Activated CD8-positive, alpha-beta memory T cell treated with anti-CD3 and anti-CD28 coated beads for 24 hours (primary cell): Measurements from ENCODE around the gene SLC12A8.

Experiments
- DNase-seq: peaks from one replicate; pipeline ENCODE4 v3.0.0-alpha.2; 2020

Gene SLC12A8

DNA sequence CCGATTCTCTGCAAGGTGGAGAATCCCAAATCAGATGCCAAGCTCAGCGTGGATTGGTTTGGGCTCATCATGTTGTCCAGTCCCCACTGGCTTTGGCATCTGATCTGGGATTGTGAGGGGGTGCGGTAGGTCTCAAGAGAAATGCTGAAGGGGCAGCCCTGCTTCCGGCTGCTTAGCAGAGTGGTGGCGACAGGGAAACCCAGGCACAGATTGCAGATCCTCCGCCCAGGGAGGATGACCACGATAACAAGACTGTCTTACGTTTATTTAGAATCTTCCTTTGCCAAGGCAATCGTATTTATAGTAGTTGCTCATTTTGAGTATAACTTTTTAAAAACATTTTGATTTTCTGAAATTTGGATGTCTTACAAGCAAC is 61.1 kb downstream of the SLC12A8 start:
- DNase-seq, result no peak

DNA sequence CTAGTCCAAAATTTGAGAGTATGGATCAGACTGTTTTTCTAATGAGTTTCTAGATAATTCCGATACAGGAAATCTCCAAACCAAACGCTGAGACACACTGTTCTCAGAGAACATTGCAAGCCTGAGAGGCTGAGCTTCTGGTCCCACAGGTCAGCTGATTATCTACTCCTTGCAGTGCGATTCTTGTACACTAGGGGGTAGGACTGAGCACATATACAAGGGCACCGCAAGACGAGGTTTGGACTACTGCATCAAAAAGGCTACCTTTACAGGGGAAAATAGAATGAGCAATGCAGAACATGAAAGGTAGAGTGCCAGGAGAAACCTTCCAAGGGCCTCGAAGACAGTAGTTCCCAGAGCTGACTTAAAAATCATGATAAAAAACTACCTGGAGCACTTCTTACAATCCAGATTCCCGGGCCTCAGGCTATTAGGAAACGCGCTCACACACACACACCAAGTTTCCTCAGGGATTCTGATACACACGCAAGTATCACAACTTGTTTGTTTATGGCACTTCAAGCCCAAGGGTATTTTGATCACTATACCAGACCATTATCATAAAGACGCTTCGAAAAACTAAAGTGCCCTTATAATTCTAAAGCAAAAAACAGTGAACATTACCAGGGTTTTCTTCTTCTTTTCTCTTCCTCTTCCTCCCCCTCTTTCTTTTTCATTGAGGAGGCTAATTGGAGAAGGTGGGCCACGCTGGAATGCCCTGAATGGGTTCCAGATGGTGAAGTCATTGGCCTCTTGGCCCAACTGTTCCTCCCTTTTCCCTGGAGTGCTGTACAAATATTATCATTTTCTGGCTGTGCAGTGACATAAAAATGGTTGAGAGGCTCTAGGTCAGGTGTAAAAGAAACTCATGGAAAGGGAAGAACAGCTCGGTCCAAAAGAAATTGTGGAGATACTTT is 61.8 kb downstream of the SLC12A8 start:
- DNase-seq, result peak; percentile 77

DNA sequence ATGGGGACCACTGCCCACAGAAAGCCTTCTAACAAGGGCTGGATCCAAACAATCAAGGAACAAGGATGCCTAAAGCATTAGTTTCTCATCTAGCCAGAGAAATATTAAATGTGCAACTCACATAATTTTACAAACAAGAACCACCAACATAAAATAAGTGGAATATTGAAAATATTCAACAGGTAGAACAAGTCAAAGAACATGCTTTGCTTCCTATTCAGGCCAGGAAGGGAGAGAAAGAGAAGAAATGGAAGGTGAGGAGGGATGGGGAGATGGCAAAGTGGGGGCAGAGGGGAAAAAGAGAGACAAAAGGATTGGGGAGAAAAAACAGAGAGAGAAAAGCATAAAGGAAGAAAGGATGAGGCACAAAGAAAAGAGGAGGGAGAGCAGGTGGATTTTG is 63.1 kb downstream of the SLC12A8 start:
- no peak for DNase-seq

- DNase-seq, result no peak
Observed at GRCh38 chr3:125148836-125149235, 63.7 kb downstream of the SLC12A8 start.

GRCh38 chr3:125148016-125148812 is 64.3 kb downstream of the SLC12A8 start:
- DNase-seq, result no peak

DNA sequence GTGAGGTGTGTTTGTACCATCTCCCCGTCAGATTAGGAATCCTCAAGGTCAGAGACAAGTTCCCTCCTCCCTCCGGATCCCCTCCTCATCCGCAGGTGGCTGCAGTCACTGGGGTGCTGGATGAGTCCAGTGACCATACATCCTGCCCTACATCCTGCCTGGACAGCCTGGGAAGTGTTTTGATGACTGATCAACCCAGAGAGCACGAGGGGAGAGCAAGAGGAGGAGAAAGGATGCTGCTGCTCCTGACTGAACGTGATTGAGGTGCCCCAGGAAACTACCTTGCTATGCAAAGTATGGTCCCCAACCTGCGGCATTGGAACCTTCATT is 65.1 kb downstream of the SLC12A8 start:
- no peak for DNase-seq

- no peak for DNase-seq
Observed at GRCh38 chr3:125146626-125147490, 65.7 kb downstream of the SLC12A8 start.

GRCh38 chr3:125145751-125146475 is 66.6 kb downstream of the SLC12A8 start:
- no peak for DNase-seq

- no peak for DNase-seq
Observed at GRCh38 chr3:125144653-125145314, 67.8 kb downstream of the SLC12A8 start.

DNA sequence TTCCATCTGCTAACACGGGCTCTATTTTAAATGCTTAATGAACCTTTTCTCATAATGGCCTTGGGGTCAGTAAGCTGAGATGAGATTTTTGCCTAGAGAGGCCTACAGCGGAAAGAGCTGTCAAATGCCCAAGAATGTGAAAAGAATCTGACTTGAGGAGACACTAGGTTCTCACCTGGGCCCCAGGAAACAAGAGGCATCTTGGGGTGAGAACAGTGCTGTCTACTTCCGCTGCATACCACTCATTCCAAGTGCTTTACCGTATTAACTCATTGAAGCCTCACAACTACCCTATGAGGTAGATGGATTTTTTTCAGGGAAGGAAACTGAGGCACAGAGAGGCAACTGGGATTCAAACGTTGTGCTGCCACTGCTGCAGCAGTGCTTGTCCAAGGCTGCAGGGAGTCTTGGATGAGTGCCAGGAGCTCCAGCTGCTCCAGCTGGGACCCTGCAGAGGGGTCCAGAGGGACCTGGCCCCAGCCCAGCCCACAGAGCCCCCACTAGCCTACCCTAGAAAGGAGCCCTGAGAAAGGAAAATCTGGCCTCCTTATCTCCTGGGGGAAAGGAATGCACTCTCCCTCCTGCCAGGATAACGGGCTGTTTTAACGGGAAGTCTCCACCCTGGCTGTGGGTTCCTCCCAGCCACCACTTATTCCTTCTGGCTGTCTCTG is 68.4 kb downstream of the SLC12A8 start:
- DNase-seq, result no peak

DNA sequence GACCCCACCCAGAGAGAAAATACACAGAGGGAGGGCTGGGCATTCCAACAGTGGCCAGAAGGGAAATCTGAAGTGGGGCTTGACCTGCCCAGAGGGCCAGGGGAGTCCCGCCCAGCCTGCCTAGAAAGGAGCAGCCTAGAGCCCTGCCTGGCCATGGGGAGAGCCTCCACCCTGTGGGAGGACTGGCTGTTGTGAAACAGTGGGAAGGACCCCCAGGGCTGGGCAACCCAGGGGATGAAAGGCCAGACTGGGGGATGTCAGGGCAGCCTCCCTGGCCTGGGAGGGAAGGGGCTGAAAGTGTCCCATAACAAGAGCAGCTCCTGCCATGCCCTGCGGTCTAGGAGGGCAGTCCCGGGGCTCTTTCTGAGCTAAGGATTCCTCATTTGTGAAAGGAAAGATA is 69.0 kb downstream of the SLC12A8 start:
- no peak for DNase-seq

DNA sequence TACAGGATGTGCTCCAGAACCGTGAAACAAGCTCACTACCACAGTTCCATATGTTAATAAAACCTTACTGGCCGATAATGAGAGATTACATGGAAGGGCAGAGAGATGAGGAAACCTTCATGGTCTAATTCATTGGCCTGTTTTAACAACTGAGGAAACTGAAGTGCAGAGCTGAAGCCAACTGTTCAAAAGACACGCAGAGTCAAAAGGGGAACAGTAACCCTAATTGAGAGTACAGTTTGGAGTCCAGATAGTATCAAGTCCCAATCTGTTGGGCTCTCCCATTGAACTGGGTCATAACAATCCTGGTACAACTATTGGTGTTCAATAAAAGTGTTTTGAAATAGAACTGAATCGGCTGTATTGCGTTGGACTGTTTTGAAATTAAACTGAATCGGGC is 69.6 kb downstream of the SLC12A8 start:
- DNase-seq, result no peak

- no peak for DNase-seq
Observed at GRCh38 chr3:125142420-125142778, 70.1 kb downstream of the SLC12A8 start.

DNA sequence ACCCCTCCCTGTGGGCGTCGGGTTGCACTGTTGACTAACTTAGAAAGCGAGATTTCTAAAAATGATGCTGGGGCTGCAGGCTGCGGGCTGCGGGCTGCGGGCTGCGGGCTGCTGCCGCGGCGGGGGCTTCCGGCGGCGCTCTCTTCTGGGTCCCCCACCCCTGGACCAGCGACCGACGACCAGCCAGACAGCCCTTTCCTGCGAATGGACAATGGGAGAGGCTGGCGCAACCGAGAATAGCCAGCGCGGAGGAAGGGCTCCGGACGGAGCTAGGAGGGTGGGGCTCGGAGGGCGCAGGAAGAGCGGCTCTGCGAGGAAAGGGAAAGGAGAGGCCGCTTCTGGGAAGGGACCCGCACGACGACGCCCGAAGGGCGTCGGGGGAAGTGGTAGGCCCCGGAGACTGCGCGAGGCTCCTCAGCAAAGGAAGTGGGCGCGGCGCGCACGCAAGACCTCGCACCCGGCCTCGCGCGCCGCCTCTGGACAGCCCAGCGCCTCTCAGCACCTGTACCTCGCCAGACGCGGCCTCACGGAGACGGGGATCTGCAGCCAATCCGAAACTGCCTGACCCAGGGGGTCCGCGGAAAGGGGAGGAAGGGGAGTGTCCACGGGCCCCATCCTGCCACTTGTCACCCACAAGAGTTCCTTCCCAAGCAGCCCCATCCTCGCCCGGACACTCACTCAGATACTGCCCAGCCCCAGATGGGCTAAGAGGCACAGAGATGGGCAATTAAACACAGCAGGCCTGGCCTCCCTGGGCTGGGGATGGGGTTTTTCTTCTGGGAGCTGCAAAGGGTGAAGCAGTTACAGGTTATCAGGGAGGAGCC is 70.7 kb downstream of the SLC12A8 start:
- DNase-seq, result peak; percentile 90

- no peak for DNase-seq
Observed at GRCh38 chr3:125140818-125141595, 71.5 kb downstream of the SLC12A8 start.

GRCh38 chr3:125140011-125140817 is 72.3 kb downstream of the SLC12A8 start:
- no peak for DNase-seq

DNA sequence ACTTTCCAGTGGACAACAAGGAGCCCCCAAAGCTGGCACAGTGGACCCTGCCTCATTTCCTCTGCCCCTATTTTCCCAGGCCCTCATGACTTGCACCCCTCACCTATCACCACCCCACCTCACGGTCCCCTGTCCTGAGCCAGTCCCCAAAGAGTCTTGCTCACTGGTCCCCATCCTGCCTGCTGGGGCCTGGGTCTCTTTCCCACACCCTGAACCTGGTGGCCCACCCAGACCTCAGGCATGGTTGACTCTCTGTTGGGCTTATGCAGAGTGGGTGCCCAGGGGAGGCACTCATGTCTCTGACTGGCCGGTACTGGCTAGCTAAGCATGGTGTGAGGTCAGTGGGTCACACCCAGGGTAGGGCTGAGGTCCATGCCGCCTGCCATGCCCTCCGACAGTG is 73.2 kb downstream of the SLC12A8 start:
- no peak for DNase-seq

- no peak for DNase-seq
Observed at GRCh38 chr3:125137358-125138033, 75.1 kb downstream of the SLC12A8 start.
